COLO668 (cell line): ENCODE data around the gene CPNE5.

Experiments
- DNase-seq: peaks from one replicate; lab custom pipeline; 2025; ENCODE audit not compliant: unreplicated experiment; lab: John Stamatoyannopoulos, UW

The CPNE5 gene

GRCh38 chr6:36766399-36766945 is 72.8 kb downstream of the CPNE5 start:
- no peak for DNase-seq

- DNase-seq, result peak; percentile 69
These were observed 73.4 kb downstream of the CPNE5 start for GRCh38 chr6:36765594-36766398.

- no peak for DNase-seq
These were observed 74.1 kb downstream of the CPNE5 start for GRCh38 chr6:36765190-36765589.

- no peak for DNase-seq
These were observed 77.1 kb downstream of the CPNE5 start for GRCh38 chr6:36762123-36762522.

GRCh38 chr6:36760685-36761435 is 78.4 kb downstream of the CPNE5 start:
- no peak for DNase-seq

- DNase-seq, result peak; percentile 56
These were observed 80.0 kb downstream of the CPNE5 start for GRCh38 chr6:36759148-36759759.

- peak; percentile 5 for DNase-seq
These were observed 80.6 kb downstream of the CPNE5 start for GRCh38 chr6:36758516-36759147.

- no peak for DNase-seq
These were observed 81.2 kb downstream of the CPNE5 start for GRCh38 chr6:36757943-36758508.

GRCh38 chr6:36757206-36757605 is 82.0 kb downstream of the CPNE5 start:
- no peak for DNase-seq

GRCh38 chr6:36756786-36757185 is 82.5 kb downstream of the CPNE5 start:
- no peak for DNase-seq

- no peak for DNase-seq
These were observed 83.6 kb downstream of the CPNE5 start for GRCh38 chr6:36755435-36756348.

- no peak for DNase-seq
These were observed 84.4 kb downstream of the CPNE5 start for GRCh38 chr6:36754582-36755434.

GRCh38 chr6:36753671-36754405 is 85.4 kb downstream of the CPNE5 start:
- no peak for DNase-seq

GRCh38 chr6:36752886-36753506 is 86.2 kb downstream of the CPNE5 start:
- DNase-seq, result no peak

- DNase-seq, result peak; percentile 36
These were observed 86.9 kb downstream of the CPNE5 start for GRCh38 chr6:36752187-36752885.

- no peak for DNase-seq
These were observed 87.4 kb downstream of the CPNE5 start for GRCh38 chr6:36751833-36752186.

- no peak for DNase-seq
These were observed 88.2 kb downstream of the CPNE5 start for GRCh38 chr6:36751091-36751490.
